SHP77 (cell line): ENCODE results near the gene CLK3.
"Not testable (repeated sequence)": the region's sequence is repeated elsewhere in the genome, so short reads cannot be mapped to it uniquely, and the experiment has no call there.

ENCODE experiments used
- DNase-seq, 2 experiments: peaks; one replicate each; lab custom pipeline; 2025; lab: John Stamatoyannopoulos, UW

Gene CLK3

GRCh38 chr15:74620636-74621545, 5.3 kb downstream of the CLK3 start:
- DNase-seq: peak; percentile 37 to 76

GRCh38 chr15:74621546-74621920, 5.9 kb downstream of the CLK3 start:
- no peak for DNase-seq

- DNase-seq: no peak
These were observed 6.3 kb downstream of the CLK3 start for GRCh38 chr15:74621936-74622335.

GRCh38 chr15:74622758-74623157, 7.1 kb downstream of the CLK3 start:
- no peak for DNase-seq

GRCh38 chr15:74624020-74624602, 8.5 kb downstream of the CLK3 start:
- DNase-seq: no peak

GRCh38 chr15:74625693-74626092, 10.1 kb downstream of the CLK3 start:
- no peak for DNase-seq

GRCh38 chr15:74626336-74626735, 10.7 kb downstream of the CLK3 start:
- no peak for DNase-seq

GRCh38 chr15:74626752-74627692, 11.4 kb downstream of the CLK3 start:
- DNase-seq: no peak

- no peak for DNase-seq
These were observed 12.1 kb downstream of the CLK3 start for GRCh38 chr15:74627766-74628165.

GRCh38 chr15:74628199-74628598, 12.6 kb downstream of the CLK3 start:
- no peak for DNase-seq

- no peak for DNase-seq
These were observed 13.3 kb downstream of the CLK3 start for GRCh38 chr15:74628949-74629348.

- DNase-seq: not testable (repeated sequence)
These were observed 14.1 kb downstream of the CLK3 start for GRCh38 chr15:74629696-74630095.

- no peak for DNase-seq
These were observed 14.8 kb downstream of the CLK3 start for GRCh38 chr15:74630284-74631086.

GRCh38 chr15:74631087-74631385, 15.4 kb downstream of the CLK3 start:
- no peak for DNase-seq

- DNase-seq: no peak
These were observed 15.8 kb downstream of the CLK3 start for GRCh38 chr15:74631408-74631807.

- DNase-seq: peak; percentile 16 to 33
These were observed 16.4 kb downstream of the CLK3 start for GRCh38 chr15:74631935-74632560.

GRCh38 chr15:74632601-74633000, 17.0 kb downstream of the CLK3 start:
- DNase-seq: no peak

- no peak for DNase-seq
These were observed 18.1 kb downstream of the CLK3 start for GRCh38 chr15:74633781-74634180.

GRCh38 chr15:74635228-74635627, 19.6 kb downstream of the CLK3 start:
- peak; percentile 46 to 58 for DNase-seq

GRCh38 chr15:74636984-74637383, 21.3 kb downstream of the CLK3 start:
- no peak for DNase-seq

- DNase-seq: no peak
These were observed 25.5 kb downstream of the CLK3 start for GRCh38 chr15:74641151-74641550.
